GM10847 (cell line): ENCODE measurements around the gene CCDC183.
"Not testable (repeated sequence)": the region's sequence is repeated elsewhere in the genome, so short reads cannot be mapped to it uniquely, and the experiment has no call there.

ENCODE experiments used
- POLR2A ChIP-seq: IDR thresholded peaks from 2 replicates; pipeline ENCODE4 v1.6.1; 2011; ENCODE audit not compliant: insufficient read length; ENCODE audit errors: extremely low read depth

Gene CCDC183

GRCh38 chr9:136840877-136841645 is 44.9 kb downstream of the CCDC183 start:
- TF ChIP-seq POLR2A, result no peak

GRCh38 chr9:136842380-136842948 is 46.3 kb downstream of the CCDC183 start, which contains the start of gene AJM1:
Gene AJM1, plus strand, starts transcription at chr9:136842478. Its CDS starts 1,937 bp downstream, at chr9:136844415.
- TF ChIP-seq POLR2A, result not testable (repeated sequence)

- TF ChIP-seq POLR2A, result no peak
Measured at GRCh38 chr9:136844761-136845464, 48.8 kb downstream of the CCDC183 start.

- no peak for TF ChIP-seq POLR2A
Measured at GRCh38 chr9:136845465-136846260, 49.5 kb downstream of the CCDC183 start.

GRCh38 chr9:136846376-136847087 is 50.4 kb downstream of the CCDC183 start:
- no peak for TF ChIP-seq POLR2A

- TF ChIP-seq POLR2A, result no peak
Measured at GRCh38 chr9:136847088-136847825, 51.1 kb downstream of the CCDC183 start.

- peak; percentile 56 for TF ChIP-seq POLR2A
Measured at GRCh38 chr9:136847826-136848392, 51.8 kb downstream of the CCDC183 start.

- no peak for TF ChIP-seq POLR2A
Measured at GRCh38 chr9:136848393-136849037, 52.4 kb downstream of the CCDC183 start.

GRCh38 chr9:136849038-136849959 is 53.2 kb downstream of the CCDC183 start, which contains the start of gene PHPT1:
Gene PHPT1, plus strand, starts transcription at chr9:136849409. Its CDS starts 22 bp downstream, at chr9:136849431.
- TF ChIP-seq POLR2A, result peak; percentile 87

GRCh38 chr9:136849960-136850865 is 54.1 kb downstream of the CCDC183 start:
- no peak for TF ChIP-seq POLR2A
